B cell (primary cell): ENCODE measurements around the gene CNTN4. TPM values are rescaled to one million over a fixed set of nuclear protein-coding genes. Genes with fewer than 3 reads are reported as not detected.

Experiments
- ATAC-seq: fragments of 200-7000 bp; cut with Tn5 transposase; one replicate; pipeline ENCODE4 v1.10.0; 2021; ENCODE audit warnings: low read depth, mild to moderate bottlenecking, moderate number of reproducible peaks, moderate library complexity
- CTCF ChIA-PET: fragments of 350-600 bp; sonication (Branson Sonifier 250); formaldehyde crosslinking; loops from one replicate; lab custom pipeline; 2021; ENCODE audit warnings: antibody characterized with exemption, inconsistent platforms; lab: Charles Lee
- POLR2A ChIA-PET: fragments of 350-600 bp; sonication (Branson Sonifier 250); formaldehyde crosslinking; loops from one replicate; lab custom pipeline; 2021; ENCODE audit warnings: antibody characterized with exemption; lab: Charles Lee
- DNase-seq: peaks from one replicate; pipeline ENCODE4 v3.0.0; 2013
- H2AFZ ChIP-seq: 2 replicates; pipeline ENCODE4 v1.6.1; 2012; ENCODE audit warnings: mild to moderate bottlenecking, low read depth, low read length; ENCODE audit not compliant: insufficient read depth, poor library complexity, severe bottlenecking
- H3K27ac ChIP-seq, 2 donors: 1 replicate in 1 of 2; 2 replicates in 1 of 2; pipeline ENCODE4 v1.5.1; 2012 to 2013; ENCODE audit warnings: low read length in 2 of 2, mild to moderate bottlenecking in 2 of 2, moderate library complexity in 1 of 2
- H3K27me3 ChIP-seq, 4 experiments: fragments of 200-600 bp in 1 of 4; sonication (generic) in 1 of 4; replicated peaks in 1 of 4; 1 replicate in 2 of 4; 2 replicates in 2 of 4; pipeline versions ENCODE4 v1.6.1 to v1.7.0; 2013 to 2016; ENCODE audit warnings: low read length in 3 of 4, mild to moderate bottlenecking in 2 of 4, mixed read lengths in 1 of 4, moderate library complexity in 1 of 4; ENCODE audit not compliant: insufficient read depth in 4 of 4, control insufficient read depth in 3 of 4; ENCODE audit errors: control extremely low read depth in 1 of 4
- H3K36me3 ChIP-seq, 2 experiments: replicated peaks in 1 of 2; 1 replicate in 1 of 2; 2 replicates in 1 of 2; pipeline versions ENCODE4 v1.6.1 to v1.7.1; 2013; ENCODE audit warnings: low read length in 1 of 2; ENCODE audit not compliant: insufficient read depth in 2 of 2, control insufficient read depth in 1 of 2; ENCODE audit errors: control extremely low read depth in 1 of 2, extremely low read depth in 1 of 2
- H3K4me1 ChIP-seq, 2 donors: fragments of 200-600 bp in 1 of 2; sonication (generic) in 1 of 2; 1 replicate in 1 of 2; 2 replicates in 1 of 2; pipeline versions ENCODE4 v1.5.1 to v1.6.1; 2013 to 2017; ENCODE audit warnings: low read length in 2 of 2; ENCODE audit not compliant: control insufficient read depth in 2 of 2, insufficient read depth in 2 of 2
- H3K4me2 ChIP-seq: replicated peaks from 2 replicates; pipeline ENCODE3; 2012; ENCODE audit warnings: mild to moderate bottlenecking, low read depth, low read length; ENCODE audit not compliant: poor library complexity, severe bottlenecking
- H3K4me3 ChIP-seq, 5 experiments: fragments of 200-600 bp in 1 of 5; sonication (generic) in 1 of 5; 1 replicate in 3 of 5; 2 replicates in 2 of 5; pipeline versions ENCODE4 v1.5.1 to v1.7.0; 2011 to 2016; ENCODE audit warnings: low read length in 4 of 5, mild to moderate bottlenecking in 4 of 5, low read depth in 2 of 5, control low read depth in 1 of 5, moderate library complexity in 1 of 5; ENCODE audit not compliant: insufficient read depth in 1 of 5; ENCODE audit errors: control extremely low read depth in 1 of 5, extremely low read depth in 1 of 5
- H3K79me2 ChIP-seq: fragments of 200-600 bp; sonication (generic); one replicate; pipeline ENCODE4 v1.6.0; 2016; ENCODE audit warnings: low read length; ENCODE audit not compliant: control insufficient read depth, insufficient read depth
- H3K9ac ChIP-seq: fragments of 200-600 bp; sonication (generic); 2 replicates; pipeline ENCODE4 v1.6.1; 2017; ENCODE audit warnings: mild to moderate bottlenecking, low read length, moderate library complexity
- H3K9me3 ChIP-seq, 3 donors: one replicate each; pipeline versions ENCODE4 v1.6.1 to v1.7.1; 2013; ENCODE audit warnings: low read length in 2 of 3; ENCODE audit not compliant: control insufficient read depth in 2 of 3, insufficient read depth in 1 of 3; ENCODE audit errors: control extremely low read depth in 1 of 3
- H4K20me1 ChIP-seq: 2 replicates; pipeline ENCODE4 v1.6.0; 2012; ENCODE audit warnings: mild to moderate bottlenecking, low read length; ENCODE audit not compliant: insufficient read depth, control insufficient read depth, poor library complexity, severe bottlenecking
- H3K27ac Mint-ChIP-seq: one replicate; pipeline ENCODE4 v1.8.0; 2021; ENCODE audit warnings: mixed read lengths
- H3K27me3 Mint-ChIP-seq: one replicate; pipeline ENCODE4 v1.8.0; 2021; ENCODE audit warnings: mixed read lengths
- H3K4me1 Mint-ChIP-seq: one replicate; pipeline ENCODE4 v1.8.0; 2021; ENCODE audit warnings: mixed read lengths
- H3K4me3 Mint-ChIP-seq: one replicate; pipeline ENCODE4 v1.8.0; 2021; ENCODE audit warnings: mixed read lengths
- H3K9me3 Mint-ChIP-seq: one replicate; pipeline ENCODE4 v1.8.0; 2022; ENCODE audit warnings: mixed read lengths; ENCODE audit not compliant: insufficient read depth
- EZH2 ChIP-seq: IDR thresholded peaks from 2 replicates; pipeline ENCODE4 v1.6.1; 2012; ENCODE audit warnings: borderline replicate concordance, low read depth, mild to moderate bottlenecking, moderate library complexity, low read length; ENCODE audit not compliant: insufficient read depth, poor library complexity, severe bottlenecking
- WGBS: methylation state at CpG from one replicate; pipeline ENCODE4 v1.1.5; 2013; ENCODE audit warnings: missing lambda C conversion rate; ENCODE audit not compliant: insufficient coverage; 5-methylcytosine and 5-hydroxymethylcytosine counted together
- intact Hi-C: fragments of 100-400 bp; cut with micrococcal nuclease; formaldehyde crosslinking; loops from one replicate; pipeline ENCODE4 v1.10.0; 2022
- polyA plus RNA-seq: library from polyadenylated mRNA; depleted of rRNA; stranded (reverse); fragments of >200 nt; gene quantifications from 2 replicates; pipeline ENCODE4 v1.2.3, GENCODE V29; 2012
- total RNA-seq, 2 donors: library from RNA; stranded (reverse); fragments of 120-200 nt in 1 of 2; gene quantifications; 1 replicate in 1 of 2; 2 replicates in 1 of 2; pipeline versions ENCODE4 v1.2.3 to v1.2.4, GENCODE V29; 2013 to 2022
- TF ChIP-seq, protein P1 (sequence below): fragments of 200-600 bp; IDR thresholded peaks from one replicate; pipeline ENCODE4 v1.8.0; 2022; ENCODE audit warnings: antibody characterized with exemption, mild to moderate bottlenecking

CNTN4 gene
- total and polyA plus RNA-seq, 2 donors (not counting 1 experiment from before 2014, with no cell fraction given): 0.05 TPM; not detected in 1

DNA sequence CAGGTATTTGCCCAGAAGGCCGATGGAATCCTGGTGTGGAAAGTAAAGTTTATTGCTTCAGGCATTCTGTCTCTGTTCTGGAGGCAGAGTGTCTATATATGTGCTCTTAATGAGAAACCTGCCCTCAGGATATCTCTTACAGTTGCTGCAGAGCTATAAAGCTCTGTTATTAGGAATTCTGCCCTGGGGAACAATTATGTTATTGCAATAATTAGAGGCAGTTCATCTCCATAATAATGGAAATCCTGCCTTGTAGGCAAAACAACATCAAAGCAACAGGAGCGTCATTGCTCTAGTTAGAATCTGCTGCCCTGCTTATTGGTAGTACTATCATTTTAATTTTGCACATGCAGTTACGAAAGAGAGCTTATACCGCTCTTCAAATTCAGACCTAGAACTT lies 835.9 kb downstream of the CNTN4 start:
- Mint-ChIP-seq H3K27ac (no peak overlapping the region), H3K4me3 (no peak overlapping the region), H3K4me1 (no peaks in the 10 kb centered on the region), H3K9me3 (no peaks in the 10 kb centered on the region), H3K27me3 (peaks cover 4% of the 10 kb centered on the region)
- intact Hi-C loops: no loop called here
- ChIA-PET CTCF (no interaction called here), POLR2A (no interaction called here)
- TF ChIP-seq, protein P1, sequence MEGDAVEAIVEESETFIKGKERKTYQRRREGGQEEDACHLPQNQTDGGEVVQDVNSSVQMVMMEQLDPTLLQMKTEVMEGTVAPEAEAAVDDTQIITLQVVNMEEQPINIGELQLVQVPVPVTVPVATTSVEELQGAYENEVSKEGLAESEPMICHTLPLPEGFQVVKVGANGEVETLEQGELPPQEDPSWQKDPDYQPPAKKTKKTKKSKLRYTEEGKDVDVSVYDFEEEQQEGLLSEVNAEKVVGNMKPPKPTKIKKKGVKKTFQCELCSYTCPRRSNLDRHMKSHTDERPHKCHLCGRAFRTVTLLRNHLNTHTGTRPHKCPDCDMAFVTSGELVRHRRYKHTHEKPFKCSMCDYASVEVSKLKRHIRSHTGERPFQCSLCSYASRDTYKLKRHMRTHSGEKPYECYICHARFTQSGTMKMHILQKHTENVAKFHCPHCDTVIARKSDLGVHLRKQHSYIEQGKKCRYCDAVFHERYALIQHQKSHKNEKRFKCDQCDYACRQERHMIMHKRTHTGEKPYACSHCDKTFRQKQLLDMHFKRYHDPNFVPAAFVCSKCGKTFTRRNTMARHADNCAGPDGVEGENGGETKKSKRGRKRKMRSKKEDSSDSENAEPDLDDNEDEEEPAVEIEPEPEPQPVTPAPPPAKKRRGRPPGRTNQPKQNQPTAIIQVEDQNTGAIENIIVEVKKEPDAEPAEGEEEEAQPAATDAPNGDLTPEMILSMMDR: no peak
- TF ChIP-seq EZH2: no peak
- no peak overlapping the region for H3K9ac ChIP-seq
- no peak overlapping the region for H2AFZ ChIP-seq
- 95% methylated on average over 4 of the region's 4 CpGs for WGBS
- no peaks in the 10 kb centered on the region for H3K79me2 ChIP-seq
- no peak overlapping the region for H3K4me2 ChIP-seq
- no peak overlapping the region for H3K27ac ChIP-seq
- H4K20me1 ChIP-seq: no peaks in the 10 kb centered on the region
- H3K27me3 ChIP-seq: peaks cover 0 to 7% (median 0%) of the 10 kb centered on the region in 4 experiments
- H3K9me3 ChIP-seq: no peaks in the 10 kb centered on the region
- no peak overlapping the region for H3K4me3 ChIP-seq
- no peak for DNase-seq
- ATAC-seq: no peak
- no peaks in the 10 kb centered on the region for H3K36me3 ChIP-seq
- H3K4me1 ChIP-seq: no peaks in the 10 kb centered on the region

DNA sequence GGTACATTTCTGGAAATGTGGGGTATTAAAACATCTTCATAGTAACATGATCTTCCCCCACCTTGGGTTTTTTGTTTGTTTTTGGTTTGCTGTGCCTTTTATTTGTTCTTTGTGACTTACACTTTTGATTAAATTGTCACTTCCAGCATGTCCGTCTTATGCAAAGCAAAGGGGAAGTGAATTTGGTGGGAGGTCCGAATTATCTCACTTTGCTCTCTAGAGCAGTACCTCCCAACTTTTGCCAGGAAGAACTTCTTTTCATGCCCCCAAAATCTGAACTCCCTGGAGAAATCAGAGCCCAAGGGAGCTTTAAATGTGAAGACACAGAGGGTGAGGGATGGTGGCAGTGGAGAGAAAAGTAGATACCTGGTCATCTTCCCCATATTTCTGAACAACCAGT lies 838.4 kb downstream of the CNTN4 start:
- ChIA-PET CTCF (no interaction called here), POLR2A (no interaction called here)
- no peaks in the 10 kb centered on the region for H3K79me2 ChIP-seq
- no peak overlapping the region for H3K27ac Mint-ChIP-seq
- no peak overlapping the region for H3K4me3 Mint-ChIP-seq
- no peak overlapping the region for H2AFZ ChIP-seq
- WGBS: 0% methylated on average over 1 of the region's 2 CpGs
- no peaks in the 10 kb centered on the region for H3K36me3 ChIP-seq
- no peaks in the 10 kb centered on the region for H4K20me1 ChIP-seq
- peaks cover 14% of the 10 kb centered on the region for H3K27me3 Mint-ChIP-seq
- H3K9ac ChIP-seq: no peak overlapping the region
- no peaks in the 10 kb centered on the region for H3K4me1 Mint-ChIP-seq
- no peaks in the 10 kb centered on the region for H3K9me3 ChIP-seq
- no peaks in the 10 kb centered on the region for H3K9me3 Mint-ChIP-seq
- H3K4me2 ChIP-seq: no peak overlapping the region
- H3K4me1 ChIP-seq: no peaks in the 10 kb centered on the region
- no peak for ATAC-seq
- DNase-seq: no peak
- intact Hi-C loops: no loop called here
- peaks cover 0 to 7% (median 0%) of the 10 kb centered on the region in 4 experiments for H3K27me3 ChIP-seq
- H3K4me3 ChIP-seq: no peak overlapping the region
- H3K27ac ChIP-seq: no peak overlapping the region
- TF ChIP-seq, protein P1: no peak
- no peak for TF ChIP-seq EZH2
